IMR-90 (cell line): Measurements from ENCODE around the gene CCDC171. TPM values are rescaled to one million over a fixed set of nuclear protein-coding genes. Genes with fewer than 3 reads are reported as not detected.

ENCODE experiments used
- ATAC-seq: fragments of 200-7000 bp; cut with Tn5 transposase; 2 replicates; pipeline ENCODE4 v1.9.1; 2020; ENCODE audit warnings: low read depth, mild to moderate bottlenecking, moderate library complexity
- BruUV-seq: library from RNA; stranded (reverse); fragments of 400-500 nt; replicated peaks from 2 replicates; lab custom pipeline; 2021; lab: Mats Ljungman, UMichigan
- CTCF ChIA-PET: fragments of 300-600 bp; formaldehyde crosslinking; extraction: SDS; loops from one replicate; lab custom pipeline; 2021; ENCODE audit warnings: antibody characterized with exemption; lab: Yijun Ruan, JAX
- POLR2A ChIA-PET: fragments of 300-600 bp; sonication (Branson Sonifier 250); formaldehyde crosslinking; loops from one replicate; lab custom pipeline; 2022; ENCODE audit warnings: antibody characterized with exemption; ENCODE audit not compliant: unreplicated experiment; lab: Charles Lee
- DNase-seq: peaks from one replicate; pipeline ENCODE4 v3.0.0; 2013
- H2AFZ ChIP-seq: replicated peaks from 2 replicates; pipeline ENCODE3; 2013; ENCODE audit warnings: low read length, mild to moderate bottlenecking; ENCODE audit not compliant: poor library complexity
- H2AK5ac ChIP-seq: 2 replicates; pipeline ENCODE4 v1.6.1; 2013; ENCODE audit warnings: low read depth, low read length, inconsistent platforms
- H2AK9ac ChIP-seq: replicated peaks from 2 replicates; pipeline ENCODE3; 2013; ENCODE audit warnings: mild to moderate bottlenecking, low read depth, low read length, moderate library complexity; ENCODE audit not compliant: poor library complexity
- H2BK120ac ChIP-seq: 2 replicates; pipeline ENCODE4 v1.6.1; 2013; ENCODE audit warnings: low read depth, low read length, inconsistent platforms
- H2BK15ac ChIP-seq: 3 replicates; pipeline ENCODE4 v1.6.1; 2013; ENCODE audit warnings: low read depth, low read length, inconsistent platforms
- H2BK20ac ChIP-seq: 2 replicates; pipeline ENCODE4 v1.6.1; 2013; ENCODE audit warnings: low read depth, mild to moderate bottlenecking, inconsistent platforms, low read length, moderate library complexity
- H2BK5ac ChIP-seq: 2 replicates; pipeline ENCODE4 v1.6.1; 2013; ENCODE audit warnings: mild to moderate bottlenecking, low read depth, low read length, inconsistent platforms; ENCODE audit not compliant: poor library complexity, severe bottlenecking
- H3K14ac ChIP-seq: replicated peaks from 2 replicates; pipeline ENCODE4 v1.6.1; 2013; ENCODE audit warnings: low read depth, low read length, inconsistent platforms
- H3K18ac ChIP-seq: 2 replicates; pipeline ENCODE4 v1.6.1; 2013; ENCODE audit warnings: low read depth, low read length, control low read depth
- H3K23ac ChIP-seq: 2 replicates; pipeline ENCODE4 v1.6.1; 2013; ENCODE audit warnings: low read depth, low read length, inconsistent platforms
- H3K27ac ChIP-seq: 2 replicates; pipeline ENCODE4 v1.5.1; 2013; ENCODE audit warnings: mild to moderate bottlenecking, control low read depth, low read length; ENCODE audit not compliant: insufficient read depth
- H3K27me3 ChIP-seq: 2 replicates; pipeline ENCODE4 v1.6.1; 2013; ENCODE audit warnings: low read length; ENCODE audit not compliant: control insufficient read depth, insufficient read depth
- H3K36me3 ChIP-seq: 2 replicates; pipeline ENCODE4 v1.6.1; 2013; ENCODE audit warnings: low read length, mixed read lengths; ENCODE audit not compliant: control insufficient read depth, insufficient read depth
- H3K4ac ChIP-seq: 2 replicates; pipeline ENCODE4 v1.6.1; 2013; ENCODE audit warnings: low read depth, low read length, inconsistent platforms
- H3K4me1 ChIP-seq: 2 replicates; pipeline ENCODE4 v1.6.1; 2013; ENCODE audit warnings: low read length, mixed read lengths; ENCODE audit not compliant: control insufficient read depth, insufficient read depth
- H3K4me2 ChIP-seq: 2 replicates; pipeline ENCODE4 v1.6.1; 2013; ENCODE audit warnings: low read depth, mild to moderate bottlenecking, control low read depth, low read length, moderate library complexity
- H3K4me3 ChIP-seq: 2 replicates; pipeline ENCODE4 v1.5.1; 2013; ENCODE audit warnings: low read depth, mild to moderate bottlenecking, control low read depth, low read length, moderate library complexity; ENCODE audit not compliant: insufficient read depth
- H3K56ac ChIP-seq: 2 replicates; pipeline ENCODE4 v1.6.1; 2013; ENCODE audit warnings: low read length, inconsistent platforms; ENCODE audit not compliant: insufficient read depth; ENCODE audit errors: extremely low read depth
- H3K79me1 ChIP-seq, 2 experiments: 2 replicates each; pipeline ENCODE4 v1.6.1; 2013; ENCODE audit warnings: low read length in 2 of 2, inconsistent platforms in 1 of 2, low read depth in 1 of 2
- H3K9ac ChIP-seq: 2 replicates; pipeline ENCODE4 v1.6.1; 2013; ENCODE audit warnings: low read depth, low read length, control low read depth
- H3K9me1 ChIP-seq: 2 replicates; pipeline ENCODE4 v1.6.1; 2013; ENCODE audit warnings: low read length, inconsistent platforms; ENCODE audit not compliant: insufficient read depth
- H3K9me3 ChIP-seq: 2 replicates; pipeline ENCODE4 v1.6.1; 2013; ENCODE audit warnings: low read length; ENCODE audit not compliant: control insufficient read depth, insufficient read depth
- H4K20me1 ChIP-seq: 2 replicates; pipeline ENCODE4 v1.6.1; 2013; ENCODE audit warnings: low read length, inconsistent platforms; ENCODE audit not compliant: insufficient read depth
- H4K5ac ChIP-seq: 2 replicates; pipeline ENCODE4 v1.6.1; 2013; ENCODE audit warnings: mild to moderate bottlenecking, low read depth, low read length, control low read depth
- H4K8ac ChIP-seq, 2 experiments: 2 replicates each; pipeline ENCODE4 v1.6.1; 2013; ENCODE audit warnings: low read depth in 2 of 2, low read length in 2 of 2, control low read depth in 1 of 2, inconsistent platforms in 1 of 2
- H4K91ac ChIP-seq: 2 replicates; pipeline ENCODE4 v1.6.1; 2013; ENCODE audit warnings: low read depth, low read length, inconsistent platforms; ENCODE audit not compliant: insufficient read depth
- BHLHE40 ChIP-seq: fragments of 150-350 bp; IDR thresholded peaks from 2 replicates; pipeline ENCODE4 v1.6.1; 2016; ENCODE audit warnings: mild to moderate bottlenecking, low read depth, low read length
- CEBPB ChIP-seq: IDR thresholded peaks from 2 replicates; pipeline ENCODE4 v1.6.1; 2012; ENCODE audit warnings: low read depth, low read length, improper control_type of control experiment
- CHD1 ChIP-seq: IDR thresholded peaks from 2 replicates; pipeline ENCODE4 v1.6.1; 2012; ENCODE audit warnings: low read depth, low read length, improper control_type of control experiment
- FOS ChIP-seq: fragments of 150-350 bp; IDR thresholded peaks from 2 replicates; pipeline ENCODE4 v1.6.1; 2016; ENCODE audit warnings: low read depth, low read length
- MAFK ChIP-seq: IDR thresholded peaks from 2 replicates; pipeline ENCODE4 v1.6.1; 2012; ENCODE audit warnings: low read depth, low read length, improper control_type of control experiment
- MAZ ChIP-seq: IDR thresholded peaks from 2 replicates; pipeline ENCODE4 v1.6.1; 2012; ENCODE audit warnings: low read depth, mild to moderate bottlenecking, low read length, improper control_type of control experiment, moderate library complexity, borderline replicate concordance
- MXI1 ChIP-seq: IDR thresholded peaks from 2 replicates; pipeline ENCODE4 v1.6.1; 2012; ENCODE audit warnings: low read depth, mild to moderate bottlenecking, low read length, moderate library complexity, borderline replicate concordance
- NFE2L2 ChIP-seq: fragments of 150-350 bp; IDR thresholded peaks from 2 replicates; pipeline ENCODE4 v1.6.1; 2016; ENCODE audit warnings: low read depth, mild to moderate bottlenecking, low read length
- POLR2A ChIP-seq: IDR thresholded peaks from 2 replicates; pipeline ENCODE4 v1.6.1; 2012; ENCODE audit warnings: mild to moderate bottlenecking, low read depth, low read length
- RAD21 ChIP-seq: IDR thresholded peaks from 2 replicates; pipeline ENCODE4 v1.6.1; 2012; ENCODE audit warnings: low read length, improper control_type of control experiment
- RCOR1 ChIP-seq: IDR thresholded peaks from 2 replicates; pipeline ENCODE4 v1.6.1; 2012; ENCODE audit warnings: mild to moderate bottlenecking, low read length, improper control_type of control experiment; ENCODE audit not compliant: insufficient replicate concordance
- RFX5 ChIP-seq: IDR thresholded peaks from 2 replicates; pipeline ENCODE4 v1.8.0; 2012; ENCODE audit warnings: low read depth, mild to moderate bottlenecking, low read length, moderate library complexity
- SMC3 ChIP-seq: fragments of 150-350 bp; IDR thresholded peaks from 2 replicates; pipeline ENCODE4 v1.6.1; 2016; ENCODE audit warnings: low read depth, mild to moderate bottlenecking, antibody characterized with exemption, low read length, moderate library complexity
- WGBS, 2 experiments: methylation state at CpG; one replicate each; pipeline versions ENCODE4 v1.1.5 to v1.1.7; 2013; ENCODE audit warnings: missing lambda C conversion rate in 2 of 2; ENCODE audit not compliant: insufficient read length in 1 of 2; ENCODE audit errors: extremely low coverage in 2 of 2; 5-methylcytosine and 5-hydroxymethylcytosine counted together
- dilution Hi-C: fragments of 300-500 bp; cut with HindIII; formaldehyde crosslinking; loops from one replicate; pipeline ENCODE4 v1.14.3; 2018; ENCODE audit warnings: low sequenced_read_pairs; ENCODE audit not compliant: unreplicated experiment
- in situ Hi-C: fragments of 300-500 bp; cut with MboI; formaldehyde crosslinking; loops from 3 replicates; pipeline ENCODE4 v1.14.3; 2019; ENCODE audit warnings: low sequenced_read_pairs, inconsistent platforms, mixed read lengths
- intact Hi-C: fragments of 100-400 bp; cut with micrococcal nuclease; formaldehyde crosslinking; loops from 2 replicates; pipeline ENCODE4 v1.10.0; 2022
- polyA plus RNA-seq, 3 experiments: library from polyadenylated mRNA; depleted of rRNA; stranded (reverse); fragments of >200 nt; gene quantifications; 2 replicates each; pipeline ENCODE4 v1.2.3, GENCODE V29; 2012; ENCODE audit warnings: low replicate concordance in 1 of 3
- total RNA-seq: library from RNA; depleted of rRNA; stranded (reverse); fragments of >200 nt; gene quantifications from 2 replicates; pipeline ENCODE4 v1.2.3, GENCODE V29; 2012
- TF ChIP-seq, protein P1 (sequence below): conservative IDR thresholded peaks from 2 replicates; pipeline ENCODE4 v1.5.1; 2012; ENCODE audit warnings: mild to moderate bottlenecking, low read depth, low read length, improper control_type of control experiment
- TF ChIP-seq, protein P2 (sequence below): fragments of 150-350 bp; IDR thresholded peaks from 2 replicates; pipeline ENCODE4 v1.6.1; 2017; ENCODE audit warnings: mild to moderate bottlenecking, antibody characterized with exemption, low read length, low read depth
- TF ChIP-seq, protein P3 (sequence below): fragments of 150-350 bp; IDR thresholded peaks from 2 replicates; pipeline ENCODE4 v1.6.1; 2016; ENCODE audit warnings: low read depth, mild to moderate bottlenecking, low read length, moderate library complexity, borderline replicate concordance

CCDC171 gene
- total and polyA plus RNA-seq, 2 of the 4 experiments (the other 2 are of a cell fraction) = 0.63 to 2.2 TPM

- no peak overlapping the region for H2AFZ ChIP-seq
- H3K4ac ChIP-seq = no peak overlapping the region
- H2AK9ac ChIP-seq = no peak overlapping the region
- no CpG with 5 or more reads among the region's 5 CpGs for WGBS, 2 experiments
- ATAC-seq (peak; percentile 32; the same call in 1 of the 2 replicates), DNase-seq (no peak)
- H3K23ac ChIP-seq = no peak overlapping the region
- no peaks in the 10 kb centered on the region for H3K79me1 ChIP-seq
- in situ Hi-C loops = no loop called here
- H3K18ac ChIP-seq = no peak overlapping the region
- no peaks in the 10 kb centered on the region for H3K27me3 ChIP-seq
- H3K14ac ChIP-seq = no peak overlapping the region
- H3K9ac ChIP-seq = no peak overlapping the region
- dilution Hi-C loops = no loop called here
- ChIA-PET POLR2A (no interaction called here), CTCF (no interaction called here)
- H3K56ac ChIP-seq = no peak overlapping the region
- TF ChIP-seq RCOR1 = no peak
- TF ChIP-seq NFE2L2 = no peak
- TF ChIP-seq FOS = no peak
- TF ChIP-seq SMC3 = no peak
- no peak for TF ChIP-seq MXI1
- TF ChIP-seq BHLHE40 = no peak
- TF ChIP-seq MAZ = no peak
- no peak for TF ChIP-seq RAD21
- TF ChIP-seq CEBPB = no peak
- TF ChIP-seq, protein P1, sequence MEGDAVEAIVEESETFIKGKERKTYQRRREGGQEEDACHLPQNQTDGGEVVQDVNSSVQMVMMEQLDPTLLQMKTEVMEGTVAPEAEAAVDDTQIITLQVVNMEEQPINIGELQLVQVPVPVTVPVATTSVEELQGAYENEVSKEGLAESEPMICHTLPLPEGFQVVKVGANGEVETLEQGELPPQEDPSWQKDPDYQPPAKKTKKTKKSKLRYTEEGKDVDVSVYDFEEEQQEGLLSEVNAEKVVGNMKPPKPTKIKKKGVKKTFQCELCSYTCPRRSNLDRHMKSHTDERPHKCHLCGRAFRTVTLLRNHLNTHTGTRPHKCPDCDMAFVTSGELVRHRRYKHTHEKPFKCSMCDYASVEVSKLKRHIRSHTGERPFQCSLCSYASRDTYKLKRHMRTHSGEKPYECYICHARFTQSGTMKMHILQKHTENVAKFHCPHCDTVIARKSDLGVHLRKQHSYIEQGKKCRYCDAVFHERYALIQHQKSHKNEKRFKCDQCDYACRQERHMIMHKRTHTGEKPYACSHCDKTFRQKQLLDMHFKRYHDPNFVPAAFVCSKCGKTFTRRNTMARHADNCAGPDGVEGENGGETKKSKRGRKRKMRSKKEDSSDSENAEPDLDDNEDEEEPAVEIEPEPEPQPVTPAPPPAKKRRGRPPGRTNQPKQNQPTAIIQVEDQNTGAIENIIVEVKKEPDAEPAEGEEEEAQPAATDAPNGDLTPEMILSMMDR = no peak
- TF ChIP-seq RFX5 = no peak
- no peak for TF ChIP-seq MAFK
- TF ChIP-seq, protein P2, sequence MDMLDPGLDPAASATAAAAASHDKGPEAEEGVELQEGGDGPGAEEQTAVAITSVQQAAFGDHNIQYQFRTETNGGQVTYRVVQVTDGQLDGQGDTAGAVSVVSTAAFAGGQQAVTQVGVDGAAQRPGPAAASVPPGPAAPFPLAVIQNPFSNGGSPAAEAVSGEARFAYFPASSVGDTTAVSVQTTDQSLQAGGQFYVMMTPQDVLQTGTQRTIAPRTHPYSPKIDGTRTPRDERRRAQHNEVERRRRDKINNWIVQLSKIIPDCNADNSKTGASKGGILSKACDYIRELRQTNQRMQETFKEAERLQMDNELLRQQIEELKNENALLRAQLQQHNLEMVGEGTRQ = no peak
- TF ChIP-seq POLR2A = no peak
- TF ChIP-seq, protein P3, sequence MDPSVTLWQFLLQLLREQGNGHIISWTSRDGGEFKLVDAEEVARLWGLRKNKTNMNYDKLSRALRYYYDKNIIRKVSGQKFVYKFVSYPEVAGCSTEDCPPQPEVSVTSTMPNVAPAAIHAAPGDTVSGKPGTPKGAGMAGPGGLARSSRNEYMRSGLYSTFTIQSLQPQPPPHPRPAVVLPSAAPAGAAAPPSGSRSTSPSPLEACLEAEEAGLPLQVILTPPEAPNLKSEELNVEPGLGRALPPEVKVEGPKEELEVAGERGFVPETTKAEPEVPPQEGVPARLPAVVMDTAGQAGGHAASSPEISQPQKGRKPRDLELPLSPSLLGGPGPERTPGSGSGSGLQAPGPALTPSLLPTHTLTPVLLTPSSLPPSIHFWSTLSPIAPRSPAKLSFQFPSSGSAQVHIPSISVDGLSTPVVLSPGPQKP = no peak
- no peak for TF ChIP-seq CHD1
- no peaks in the 10 kb centered on the region for H3K9me1 ChIP-seq
- H3K4me3 ChIP-seq = no peak overlapping the region
- no peaks in the 10 kb centered on the region for H3K4me1 ChIP-seq
- H4K8ac ChIP-seq = no peak overlapping the region
- no peak overlapping the region for H2BK15ac ChIP-seq
- H3K27ac ChIP-seq = no peak overlapping the region
- H4K5ac ChIP-seq = no peak overlapping the region
- no peak overlapping the region for H4K91ac ChIP-seq
- H3K4me2 ChIP-seq = no peak overlapping the region
- no peak overlapping the region for H2BK20ac ChIP-seq
- H2AK5ac ChIP-seq = no peak overlapping the region
- no peak overlapping the region for H2BK120ac ChIP-seq
- no peaks in the 10 kb centered on the region for H3K9me3 ChIP-seq
- no TSS peak for BruUV-seq
- intact Hi-C loops = no loop called here
- no peaks in the 10 kb centered on the region for H3K36me3 ChIP-seq
- no peaks in the 10 kb centered on the region for H4K20me1 ChIP-seq
- H2BK5ac ChIP-seq = no peak overlapping the region
Observed at GRCh38 chr9:15769547-15769946, 216.7 kb downstream of the CCDC171 start.
